IMR-90 (cell line): ENCODE results near the gene KCNH6. TPM values are rescaled to one million over a fixed set of nuclear protein-coding genes. Genes with fewer than 3 reads are reported as not detected.

Experiments
- ATAC-seq: fragments of 200-7000 bp; cut with Tn5 transposase; 2 replicates; pipeline ENCODE4 v1.9.1; 2020; ENCODE audit warnings: low read depth, mild to moderate bottlenecking, moderate library complexity
- BruUV-seq: library from RNA; stranded (reverse); fragments of 400-500 nt; replicated peaks from 2 replicates; lab custom pipeline; 2021; lab: Mats Ljungman, UMichigan
- CTCF ChIA-PET: fragments of 300-600 bp; formaldehyde crosslinking; extraction: SDS; loops from one replicate; lab custom pipeline; 2021; ENCODE audit warnings: antibody characterized with exemption; lab: Yijun Ruan, JAX
- POLR2A ChIA-PET: fragments of 300-600 bp; sonication (Branson Sonifier 250); formaldehyde crosslinking; loops from one replicate; lab custom pipeline; 2022; ENCODE audit warnings: antibody characterized with exemption; ENCODE audit not compliant: unreplicated experiment; lab: Charles Lee
- DNase-seq: peaks from one replicate; pipeline ENCODE4 v3.0.0; 2013
- H2AFZ ChIP-seq: replicated peaks from 2 replicates; pipeline ENCODE3; 2013; ENCODE audit warnings: low read length, mild to moderate bottlenecking; ENCODE audit not compliant: poor library complexity
- H2AK5ac ChIP-seq: 2 replicates; pipeline ENCODE4 v1.6.1; 2013; ENCODE audit warnings: low read depth, low read length, inconsistent platforms
- H2AK9ac ChIP-seq: replicated peaks from 2 replicates; pipeline ENCODE3; 2013; ENCODE audit warnings: mild to moderate bottlenecking, low read depth, low read length, moderate library complexity; ENCODE audit not compliant: poor library complexity
- H2BK120ac ChIP-seq: 2 replicates; pipeline ENCODE4 v1.6.1; 2013; ENCODE audit warnings: low read depth, low read length, inconsistent platforms
- H2BK15ac ChIP-seq: 3 replicates; pipeline ENCODE4 v1.6.1; 2013; ENCODE audit warnings: low read depth, low read length, inconsistent platforms
- H2BK20ac ChIP-seq: 2 replicates; pipeline ENCODE4 v1.6.1; 2013; ENCODE audit warnings: low read depth, mild to moderate bottlenecking, inconsistent platforms, low read length, moderate library complexity
- H2BK5ac ChIP-seq: 2 replicates; pipeline ENCODE4 v1.6.1; 2013; ENCODE audit warnings: mild to moderate bottlenecking, low read depth, low read length, inconsistent platforms; ENCODE audit not compliant: poor library complexity, severe bottlenecking
- H3K14ac ChIP-seq: replicated peaks from 2 replicates; pipeline ENCODE4 v1.6.1; 2013; ENCODE audit warnings: low read depth, low read length, inconsistent platforms
- H3K18ac ChIP-seq: 2 replicates; pipeline ENCODE4 v1.6.1; 2013; ENCODE audit warnings: low read depth, low read length, control low read depth
- H3K23ac ChIP-seq: 2 replicates; pipeline ENCODE4 v1.6.1; 2013; ENCODE audit warnings: low read depth, low read length, inconsistent platforms
- H3K27ac ChIP-seq: 2 replicates; pipeline ENCODE4 v1.5.1; 2013; ENCODE audit warnings: mild to moderate bottlenecking, control low read depth, low read length; ENCODE audit not compliant: insufficient read depth
- H3K27me3 ChIP-seq: 2 replicates; pipeline ENCODE4 v1.6.1; 2013; ENCODE audit warnings: low read length; ENCODE audit not compliant: control insufficient read depth, insufficient read depth
- H3K36me3 ChIP-seq: 2 replicates; pipeline ENCODE4 v1.6.1; 2013; ENCODE audit warnings: low read length, mixed read lengths; ENCODE audit not compliant: control insufficient read depth, insufficient read depth
- H3K4ac ChIP-seq: 2 replicates; pipeline ENCODE4 v1.6.1; 2013; ENCODE audit warnings: low read depth, low read length, inconsistent platforms
- H3K4me1 ChIP-seq: 2 replicates; pipeline ENCODE4 v1.6.1; 2013; ENCODE audit warnings: low read length, mixed read lengths; ENCODE audit not compliant: control insufficient read depth, insufficient read depth
- H3K4me2 ChIP-seq: 2 replicates; pipeline ENCODE4 v1.6.1; 2013; ENCODE audit warnings: low read depth, mild to moderate bottlenecking, control low read depth, low read length, moderate library complexity
- H3K4me3 ChIP-seq: 2 replicates; pipeline ENCODE4 v1.5.1; 2013; ENCODE audit warnings: low read depth, mild to moderate bottlenecking, control low read depth, low read length, moderate library complexity; ENCODE audit not compliant: insufficient read depth
- H3K56ac ChIP-seq: 2 replicates; pipeline ENCODE4 v1.6.1; 2013; ENCODE audit warnings: low read length, inconsistent platforms; ENCODE audit not compliant: insufficient read depth; ENCODE audit errors: extremely low read depth
- H3K79me1 ChIP-seq, 2 experiments: 2 replicates each; pipeline ENCODE4 v1.6.1; 2013; ENCODE audit warnings: low read length in 2 of 2, inconsistent platforms in 1 of 2, low read depth in 1 of 2
- H3K9ac ChIP-seq: 2 replicates; pipeline ENCODE4 v1.6.1; 2013; ENCODE audit warnings: low read depth, low read length, control low read depth
- H3K9me1 ChIP-seq: 2 replicates; pipeline ENCODE4 v1.6.1; 2013; ENCODE audit warnings: low read length, inconsistent platforms; ENCODE audit not compliant: insufficient read depth
- H3K9me3 ChIP-seq: 2 replicates; pipeline ENCODE4 v1.6.1; 2013; ENCODE audit warnings: low read length; ENCODE audit not compliant: control insufficient read depth, insufficient read depth
- H4K20me1 ChIP-seq: 2 replicates; pipeline ENCODE4 v1.6.1; 2013; ENCODE audit warnings: low read length, inconsistent platforms; ENCODE audit not compliant: insufficient read depth
- H4K5ac ChIP-seq: 2 replicates; pipeline ENCODE4 v1.6.1; 2013; ENCODE audit warnings: mild to moderate bottlenecking, low read depth, low read length, control low read depth
- H4K8ac ChIP-seq, 2 experiments: 2 replicates each; pipeline ENCODE4 v1.6.1; 2013; ENCODE audit warnings: low read depth in 2 of 2, low read length in 2 of 2, control low read depth in 1 of 2, inconsistent platforms in 1 of 2
- H4K91ac ChIP-seq: 2 replicates; pipeline ENCODE4 v1.6.1; 2013; ENCODE audit warnings: low read depth, low read length, inconsistent platforms; ENCODE audit not compliant: insufficient read depth
- BHLHE40 ChIP-seq: fragments of 150-350 bp; IDR thresholded peaks from 2 replicates; pipeline ENCODE4 v1.6.1; 2016; ENCODE audit warnings: mild to moderate bottlenecking, low read depth, low read length
- CEBPB ChIP-seq: IDR thresholded peaks from 2 replicates; pipeline ENCODE4 v1.6.1; 2012; ENCODE audit warnings: low read depth, low read length, improper control_type of control experiment
- CHD1 ChIP-seq: IDR thresholded peaks from 2 replicates; pipeline ENCODE4 v1.6.1; 2012; ENCODE audit warnings: low read depth, low read length, improper control_type of control experiment
- CTCF ChIP-seq: conservative IDR thresholded peaks from 2 replicates; pipeline ENCODE4 v1.5.1; 2012; ENCODE audit warnings: mild to moderate bottlenecking, low read depth, low read length, improper control_type of control experiment
- ELK1 ChIP-seq: fragments of 150-350 bp; IDR thresholded peaks from 2 replicates; pipeline ENCODE4 v1.6.1; 2016; ENCODE audit warnings: low read depth, mild to moderate bottlenecking, low read length, moderate library complexity, borderline replicate concordance
- FOS ChIP-seq: fragments of 150-350 bp; IDR thresholded peaks from 2 replicates; pipeline ENCODE4 v1.6.1; 2016; ENCODE audit warnings: low read depth, low read length
- MAFK ChIP-seq: IDR thresholded peaks from 2 replicates; pipeline ENCODE4 v1.6.1; 2012; ENCODE audit warnings: low read depth, low read length, improper control_type of control experiment
- MAZ ChIP-seq: IDR thresholded peaks from 2 replicates; pipeline ENCODE4 v1.6.1; 2012; ENCODE audit warnings: low read depth, mild to moderate bottlenecking, low read length, improper control_type of control experiment, moderate library complexity, borderline replicate concordance
- MXI1 ChIP-seq: IDR thresholded peaks from 2 replicates; pipeline ENCODE4 v1.6.1; 2012; ENCODE audit warnings: low read depth, mild to moderate bottlenecking, low read length, moderate library complexity, borderline replicate concordance
- NFE2L2 ChIP-seq: fragments of 150-350 bp; IDR thresholded peaks from 2 replicates; pipeline ENCODE4 v1.6.1; 2016; ENCODE audit warnings: low read depth, mild to moderate bottlenecking, low read length
- POLR2A ChIP-seq: IDR thresholded peaks from 2 replicates; pipeline ENCODE4 v1.6.1; 2012; ENCODE audit warnings: mild to moderate bottlenecking, low read depth, low read length
- RAD21 ChIP-seq: IDR thresholded peaks from 2 replicates; pipeline ENCODE4 v1.6.1; 2012; ENCODE audit warnings: low read length, improper control_type of control experiment
- RCOR1 ChIP-seq: IDR thresholded peaks from 2 replicates; pipeline ENCODE4 v1.6.1; 2012; ENCODE audit warnings: mild to moderate bottlenecking, low read length, improper control_type of control experiment; ENCODE audit not compliant: insufficient replicate concordance
- SMC3 ChIP-seq: fragments of 150-350 bp; IDR thresholded peaks from 2 replicates; pipeline ENCODE4 v1.6.1; 2016; ENCODE audit warnings: low read depth, mild to moderate bottlenecking, antibody characterized with exemption, low read length, moderate library complexity
- WGBS, 2 experiments: methylation state at CpG; one replicate each; pipeline versions ENCODE4 v1.1.5 to v1.1.7; 2013; ENCODE audit warnings: missing lambda C conversion rate in 2 of 2; ENCODE audit not compliant: insufficient read length in 1 of 2; ENCODE audit errors: extremely low coverage in 2 of 2; 5-methylcytosine and 5-hydroxymethylcytosine counted together
- dilution Hi-C: fragments of 300-500 bp; cut with HindIII; formaldehyde crosslinking; loops from one replicate; pipeline ENCODE4 v1.14.3; 2018; ENCODE audit warnings: low sequenced_read_pairs; ENCODE audit not compliant: unreplicated experiment
- in situ Hi-C: fragments of 300-500 bp; cut with MboI; formaldehyde crosslinking; loops from 3 replicates; pipeline ENCODE4 v1.14.3; 2019; ENCODE audit warnings: low sequenced_read_pairs, inconsistent platforms, mixed read lengths
- intact Hi-C: fragments of 100-400 bp; cut with micrococcal nuclease; formaldehyde crosslinking; loops from 2 replicates; pipeline ENCODE4 v1.10.0; 2022
- polyA plus RNA-seq, 3 experiments: library from polyadenylated mRNA; depleted of rRNA; stranded (reverse); fragments of >200 nt; gene quantifications; 2 replicates each; pipeline ENCODE4 v1.2.3, GENCODE V29; 2012; ENCODE audit warnings: low replicate concordance in 1 of 3
- total RNA-seq: library from RNA; depleted of rRNA; stranded (reverse); fragments of >200 nt; gene quantifications from 2 replicates; pipeline ENCODE4 v1.2.3, GENCODE V29; 2012

The KCNH6 gene
- total and polyA plus RNA-seq, 2 of the 4 experiments (the other 2 are of a cell fraction): 0.17 to 0.18 TPM

DNA sequence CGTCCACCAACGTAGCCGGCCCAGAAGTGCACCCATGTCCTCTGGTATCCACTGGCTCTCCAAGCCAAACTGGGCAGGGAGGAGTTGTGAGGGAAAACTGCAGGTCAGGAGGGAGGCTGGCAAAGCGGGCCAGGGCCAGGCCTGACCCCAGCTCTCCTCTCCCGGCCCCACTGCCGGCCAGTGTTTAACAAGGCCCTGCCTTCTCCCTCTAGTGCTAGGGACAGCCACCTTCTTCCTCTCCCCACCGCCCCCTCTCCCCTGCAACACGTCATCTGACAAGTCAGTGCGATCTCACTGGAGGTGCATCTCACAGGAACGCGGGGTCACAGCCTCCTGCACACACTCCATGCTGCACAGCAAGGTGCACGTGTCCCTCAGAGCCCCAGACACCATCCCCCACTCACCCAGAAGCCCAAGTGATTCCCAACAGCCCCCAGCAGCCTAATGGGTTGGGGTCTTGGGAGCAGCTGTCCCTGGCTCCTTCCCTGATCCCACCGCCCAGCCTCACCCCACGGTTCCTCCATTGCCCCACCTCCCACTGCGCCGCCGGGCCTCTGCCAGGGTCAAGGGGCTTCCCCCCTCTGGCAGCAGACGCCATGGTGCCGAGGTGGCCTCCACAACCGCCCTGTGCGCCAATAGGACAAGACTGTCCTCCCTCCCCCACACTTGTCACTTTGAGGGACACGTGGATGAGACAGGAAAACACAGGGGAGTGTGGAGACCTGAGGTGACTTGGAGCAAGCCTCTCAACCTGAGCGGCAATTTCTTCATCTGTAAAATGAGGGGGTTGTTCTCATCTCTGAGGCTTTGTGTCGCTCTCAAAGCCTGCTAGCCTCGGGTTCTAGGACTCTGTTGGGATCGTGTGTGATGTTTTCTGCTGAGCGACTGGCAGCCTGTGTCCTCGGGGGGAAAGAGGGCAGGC lies 47.4 kb upstream of the KCNH6 start (continued):
- no peak for TF ChIP-seq ELK1
- TF ChIP-seq CEBPB: no peak

DNA sequence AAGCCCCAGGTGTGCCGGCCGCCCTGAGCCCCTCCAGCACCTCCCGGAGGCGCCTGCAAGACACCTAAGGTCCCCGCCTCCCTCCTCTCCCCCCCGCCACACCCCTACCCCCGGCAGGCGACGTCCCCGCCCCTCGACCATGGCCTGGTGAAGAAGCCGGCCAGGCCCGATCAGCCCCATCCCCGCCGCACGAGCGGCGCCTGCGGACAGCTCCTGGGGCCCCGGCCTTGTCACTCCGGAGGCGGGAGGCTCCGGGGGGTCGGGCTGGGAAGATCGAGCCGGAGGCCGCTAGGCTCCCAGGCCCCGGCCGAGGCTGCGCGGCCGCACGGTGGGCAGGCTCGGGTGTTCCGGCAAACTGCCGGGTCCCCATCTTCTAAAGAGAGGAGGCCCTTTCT lies 46.7 kb upstream of the KCNH6 start:
- H2AK5ac ChIP-seq: no peak overlapping the region
- H3K4me3 ChIP-seq: peak overlapping the region; percentile 39; the same call in 1 of the 2 replicates
- H3K36me3 ChIP-seq: no peaks in the 10 kb centered on the region
- H2BK15ac ChIP-seq: no peak overlapping the region
- H2BK20ac ChIP-seq: no peak overlapping the region
- H3K27ac ChIP-seq: no peak overlapping the region
- intact Hi-C loops: no loop called here
- DNase-seq: no peak
- H3K18ac ChIP-seq: no peak overlapping the region
- BruUV-seq: no TSS peak
- 5% methylated on average over 24 of the region's 36 CpGs; no CpG with 5 or more reads in 1 of the 2 experiments for WGBS, 2 experiments
- H3K4ac ChIP-seq: no peak overlapping the region
- no peak overlapping the region for H2BK5ac ChIP-seq
- dilution Hi-C loops: no loop called here
- no peak overlapping the region for H3K9ac ChIP-seq
- no peaks in the 10 kb centered on the region for H3K9me3 ChIP-seq
- CTCF ChIA-PET: no interaction called here
- no peaks in the 10 kb centered on the region for H3K79me1 ChIP-seq
- H2BK120ac ChIP-seq: no peak overlapping the region
- no peak overlapping the region for H2AK9ac ChIP-seq
- H2AFZ ChIP-seq: peak overlapping the region; percentile 92
- H3K4me2 ChIP-seq: no peak overlapping the region
- no peaks in the 10 kb centered on the region for H4K20me1 ChIP-seq
- peak; percentile 31 for ATAC-seq
- H4K5ac ChIP-seq: no peak overlapping the region
- H4K8ac ChIP-seq: no peak overlapping the region
- POLR2A ChIA-PET: no interaction called here
- H4K91ac ChIP-seq: no peak overlapping the region
- no peak overlapping the region for H3K14ac ChIP-seq
- H3K56ac ChIP-seq: no peak overlapping the region
- H3K27me3 ChIP-seq: peaks cover 13% of the 10 kb centered on the region
- peaks cover 5% of the 10 kb centered on the region; the same call in 1 of the 2 replicates for H3K9me1 ChIP-seq
- peaks cover 11% of the 10 kb centered on the region for H3K4me1 ChIP-seq
- no peak overlapping the region for H3K23ac ChIP-seq
- in situ Hi-C loops: no loop called here
- TF ChIP-seq RAD21: no peak
- TF ChIP-seq SMC3: no peak
- TF ChIP-seq MXI1: no peak
- no peak for TF ChIP-seq MAFK
- TF ChIP-seq FOS: no peak
- TF ChIP-seq POLR2A: no peak
- no peak for TF ChIP-seq MAZ
- TF ChIP-seq CTCF: no peak
- TF ChIP-seq BHLHE40: no peak
- no peak for TF ChIP-seq RCOR1
- no peak for TF ChIP-seq CEBPB
- no peak for TF ChIP-seq NFE2L2
- no peak for TF ChIP-seq CHD1
